Stimulated activated CD8-positive, alpha-beta memory T cell treated with anti-CD3 and anti-CD28 coated beads, Interleukin-4, amount 100 ng/mL, for 4 hours (primary cell): ENCODE results near the gene RASIP1.
A peak's percentile ranks its signal among the peaks of the same experiment; 100 is the strongest.

ENCODE experiments used
- DNase-seq, 2 donors: peaks; one replicate each; pipeline ENCODE4 v3.0.0-alpha.2; 2020; ENCODE audit warnings: low read depth in 2 of 2, low spot score in 1 of 2

RASIP1 gene

DNA sequence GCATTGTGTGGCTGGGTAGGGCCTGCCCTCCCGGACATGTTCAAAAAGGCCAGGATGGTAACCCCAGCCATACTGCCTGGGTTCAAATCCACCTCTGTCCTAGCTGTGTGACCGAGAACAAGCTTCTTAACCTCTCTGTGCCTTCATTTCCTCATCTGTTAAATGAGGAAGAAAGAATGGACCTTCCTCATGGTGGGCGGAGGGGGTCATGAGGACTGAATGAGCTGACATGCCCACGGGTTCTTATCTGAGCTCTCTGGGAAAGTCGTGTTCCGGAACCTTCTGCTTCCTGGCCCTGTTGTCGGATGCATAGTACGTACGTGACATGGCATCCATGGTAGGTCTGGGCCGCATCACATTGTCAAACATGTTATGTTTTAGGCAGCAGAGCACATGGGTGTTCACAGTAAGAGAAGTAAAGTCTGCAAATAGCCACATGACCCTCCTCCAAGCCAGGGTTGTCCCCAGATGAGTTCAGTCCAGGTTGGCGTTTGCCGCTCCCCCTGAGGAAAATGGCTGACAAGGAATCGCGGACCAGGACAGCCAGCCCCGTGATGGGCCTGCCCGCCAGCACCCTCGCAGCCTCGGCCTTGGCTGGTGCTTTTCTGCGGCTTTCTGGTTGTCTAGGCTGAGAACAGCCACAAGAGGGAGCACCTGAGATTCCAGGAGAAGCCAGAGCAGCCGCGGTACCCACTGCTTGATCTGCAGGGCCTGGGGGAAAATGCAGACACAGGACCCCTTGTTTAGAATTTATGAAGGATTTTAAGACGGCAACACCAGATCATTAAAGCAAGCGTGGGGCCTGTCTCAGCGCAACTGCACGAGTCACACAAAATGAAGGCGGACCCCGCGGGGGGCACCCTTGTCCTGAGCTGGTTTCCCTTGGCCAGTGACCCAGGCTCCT lies 65.2 kb downstream of the RASIP1 start:
- peak; percentile 42 to 51 for DNase-seq

DNA sequence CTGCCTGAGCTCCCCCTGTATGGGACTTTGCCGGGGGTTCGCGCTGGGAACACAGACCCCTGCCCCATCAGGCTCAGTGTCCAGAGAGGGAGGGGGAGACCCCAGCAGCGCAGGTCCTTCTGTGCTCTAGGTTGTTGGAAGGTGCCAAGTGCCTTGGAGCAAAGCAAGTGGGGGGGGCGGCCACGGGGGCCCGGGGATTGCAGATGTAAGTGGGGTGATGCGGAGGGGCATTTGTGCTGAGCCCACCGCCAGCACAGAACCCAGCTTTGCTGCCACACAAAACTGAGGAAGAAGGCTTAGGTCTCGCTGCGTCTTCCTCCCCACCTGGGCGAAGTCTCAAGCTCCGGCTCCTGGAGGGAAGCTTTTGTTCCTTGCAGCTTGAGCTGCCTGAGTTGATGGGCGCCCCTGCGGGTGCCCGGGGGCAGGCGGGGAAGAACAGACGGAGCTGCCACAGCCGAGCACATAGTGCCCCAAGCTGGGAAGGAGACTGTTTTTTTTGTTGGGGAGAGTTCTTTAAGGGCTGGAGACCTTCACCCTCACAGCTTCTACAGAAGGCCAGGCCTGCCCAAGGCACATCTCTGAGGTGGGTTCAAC lies 66.1 kb downstream of the RASIP1 start:
- no peak for DNase-seq

DNA sequence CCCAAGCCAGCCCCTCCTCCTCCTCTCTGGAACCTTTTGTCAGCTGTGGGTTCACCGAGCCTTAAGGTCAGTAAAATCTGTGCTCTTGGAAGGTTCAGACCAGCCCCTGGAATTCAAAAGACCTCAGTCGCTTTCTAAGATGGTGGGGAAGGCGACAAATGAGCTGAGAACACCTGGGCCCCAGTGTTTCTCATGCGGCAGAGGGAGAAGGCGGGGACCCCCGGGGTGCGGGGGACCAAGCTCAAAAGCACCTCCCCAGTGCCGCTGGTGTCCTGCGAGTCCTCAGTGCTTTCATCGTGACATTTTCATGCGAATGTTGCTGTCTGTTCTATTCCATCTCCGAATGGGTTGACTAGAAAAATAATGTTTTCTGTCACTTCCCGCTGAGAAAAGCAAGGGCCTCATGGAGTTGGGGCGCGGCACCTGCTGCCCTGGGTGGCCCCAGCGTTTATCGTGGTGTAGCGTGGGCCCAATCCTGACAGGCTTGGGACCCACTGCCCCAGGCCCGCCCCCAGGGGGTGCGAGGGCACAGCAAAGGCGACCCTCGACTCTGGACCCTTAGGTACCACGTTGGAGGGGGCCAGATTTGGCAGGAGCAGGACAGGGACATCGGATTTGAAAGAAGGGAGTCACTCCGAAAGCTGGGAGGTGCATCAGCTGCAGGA lies 66.8 kb downstream of the RASIP1 start:
- no peak for DNase-seq

DNA sequence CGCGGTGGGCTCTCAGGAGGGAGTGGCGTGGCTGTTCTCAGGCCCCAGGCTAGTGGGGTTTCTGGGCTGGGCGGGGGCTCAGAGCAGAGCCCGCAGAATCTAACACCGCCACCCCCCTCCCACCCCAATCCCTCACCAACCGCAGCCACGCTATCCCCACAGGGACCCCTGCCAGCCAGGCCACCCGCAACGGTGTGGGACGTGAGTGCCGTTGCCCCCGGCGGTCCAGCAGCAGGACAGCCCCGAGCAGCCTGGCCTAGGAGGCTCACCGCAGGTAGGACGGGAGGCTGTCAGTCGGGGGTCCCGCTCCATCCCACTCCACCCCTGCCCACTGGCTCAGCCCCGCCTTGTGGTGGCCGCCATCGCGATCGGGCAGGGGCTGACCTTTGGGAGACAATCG lies 67.4 kb downstream of the RASIP1 start, which contains the start of gene NTN5:
Gene NTN5, minus strand, starts transcription at position 24 of the 400 bp plus-strand sequence. CDS start 2,031 bp downstream, outside the sequence.
- DNase-seq: no peak

DNA sequence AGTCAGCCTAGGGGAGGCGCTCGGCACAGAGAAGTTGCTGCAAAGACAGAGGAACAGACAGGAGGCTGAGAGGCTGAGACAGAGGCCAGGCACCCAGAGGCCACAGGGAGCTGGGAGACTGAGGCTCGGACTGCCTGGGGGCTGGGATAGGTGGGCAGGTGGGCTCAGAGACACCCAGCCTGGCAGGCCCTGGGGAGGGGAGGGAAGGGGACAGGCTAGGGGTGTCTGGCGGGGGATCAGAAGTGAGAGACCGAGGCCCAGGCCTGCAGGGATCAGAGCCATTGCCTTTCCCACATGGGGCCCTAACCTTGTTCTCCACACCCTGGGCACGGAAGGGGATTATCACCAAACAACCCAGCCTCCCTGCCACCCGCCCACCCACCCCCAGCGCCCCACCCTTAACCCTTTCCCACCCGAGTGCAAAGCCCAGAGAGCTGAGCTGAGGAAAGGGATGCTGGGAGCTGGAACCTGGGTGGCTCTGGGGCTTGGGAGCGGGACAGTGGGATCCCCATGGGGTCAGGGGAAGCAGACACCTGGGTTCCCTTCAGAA lies 68.9 kb downstream of the RASIP1 start:
- no peak for DNase-seq

DNA sequence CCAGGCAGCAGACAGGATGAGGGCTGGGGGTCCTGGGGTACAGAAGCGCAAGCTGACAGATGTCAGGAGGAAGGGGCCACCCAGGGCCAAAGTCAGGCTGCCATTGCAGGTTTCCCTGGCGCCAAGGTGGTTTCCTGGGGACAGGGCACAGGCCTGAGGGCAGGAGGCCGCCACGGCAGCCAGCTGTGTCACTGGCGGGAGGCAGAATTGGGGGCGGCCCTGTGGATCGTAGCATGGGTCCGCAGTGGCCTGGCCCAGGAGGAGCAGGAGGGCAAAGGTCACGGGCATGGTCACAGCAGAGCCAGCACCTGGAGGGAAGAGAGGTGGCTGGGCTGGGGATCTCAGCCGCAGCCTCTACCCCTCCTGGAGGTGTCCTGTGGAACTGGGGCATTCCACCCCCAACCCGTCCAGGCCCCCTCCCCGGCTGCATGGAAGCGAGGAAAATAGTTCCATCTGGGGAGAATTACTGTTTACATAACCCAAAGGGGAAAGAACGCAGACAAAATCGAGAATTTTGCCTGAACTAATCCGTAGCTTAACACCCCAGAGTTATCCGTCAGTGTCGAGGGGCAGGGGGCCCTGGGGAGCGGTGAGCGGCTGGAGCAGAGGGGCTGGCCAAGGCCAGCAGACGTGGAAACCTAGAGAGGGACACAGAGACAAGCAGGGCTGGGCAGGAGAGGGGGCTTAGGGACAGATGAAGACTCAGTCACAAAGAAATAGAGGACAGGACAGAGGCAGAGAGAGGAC lies 69.5 kb downstream of the RASIP1 start:
- DNase-seq: no peak
